Transverse colon (tissue), 4 donors: ENCODE measurements around the gene ZNF79. TPM values are rescaled to one million over a fixed set of nuclear protein-coding genes. Genes with fewer than 3 reads are reported as not detected.

Experiments
- DNase-seq: peaks from one replicate; pipeline ENCODE4 v3.0.0-alpha.2; 2019
- H3K27ac ChIP-seq, 4 donors: fragments of 200-600 bp; sonication (generic); 2 replicates each; pipeline ENCODE4 v1.5.1; 2016 to 2018; ENCODE audit warnings: inconsistent platforms in 4 of 4
- H3K27me3 ChIP-seq: fragments of 200-600 bp; sonication (generic); 2 replicates; pipeline ENCODE4 v1.5.1; 2017; ENCODE audit warnings: inconsistent platforms
- H3K36me3 ChIP-seq, 4 donors: fragments of 200-600 bp; sonication (generic); 2 replicates each; pipeline ENCODE4 v1.5.1; 2017 to 2019; ENCODE audit warnings: inconsistent platforms in 4 of 4
- H3K4me1 ChIP-seq, 4 donors: fragments of 200-600 bp; sonication (generic); 2 replicates each; pipeline ENCODE4 v1.5.1; 2017 to 2020; ENCODE audit warnings: inconsistent platforms in 4 of 4
- H3K4me3 ChIP-seq, 4 donors: fragments of 200-600 bp; sonication (generic); 1 replicate in 1 of 4; 2 replicates in 3 of 4; pipeline versions ENCODE4 v1.5.1 to v1.6.1; 2017 to 2019; ENCODE audit warnings: inconsistent platforms in 4 of 4
- H3K9me3 ChIP-seq, 2 donors: fragments of 200-600 bp; sonication (generic); 2 replicates each; pipeline ENCODE4 v1.5.1; 2017 to 2019; ENCODE audit warnings: inconsistent platforms in 2 of 2
- CTCF ChIP-seq, 5 experiments: fragments of 200-600 bp in 3 of 5; fragments of 450-650 bp in 2 of 5; sonication (generic) in 3 of 5; IDR thresholded peaks; 1 replicate in 2 of 5; 2 replicates in 3 of 5; pipeline ENCODE4 v1.5.1; 2016 to 2017; ENCODE audit warnings: antibody characterized with exemption in 5 of 5, inconsistent platforms in 3 of 5, mild to moderate bottlenecking in 2 of 5, moderate library complexity in 1 of 5
- EP300 ChIP-seq: sonication (generic); formaldehyde crosslinking; IDR thresholded peaks from one replicate; pipeline ENCODE4 v1.6.1; 2017; ENCODE audit warnings: antibody characterized with exemption, low read depth
- POLR2A ChIP-seq: fragments of 450-650 bp; IDR thresholded peaks from one replicate; pipeline ENCODE4 v1.6.1; 2016; ENCODE audit warnings: antibody characterized with exemption, mild to moderate bottlenecking, moderate library complexity
- POLR2AphosphoS5 ChIP-seq, 3 donors: sonication (generic); formaldehyde crosslinking; IDR thresholded peaks; one replicate each; pipeline ENCODE4 v1.6.1; 2016; ENCODE audit warnings: antibody characterized with exemption in 3 of 3
- WGBS, 2 donors: methylation state at CpG; one replicate each; pipeline ENCODE4 v1.1.5; 2018; ENCODE audit warnings: low coverage in 1 of 2; 5-methylcytosine and 5-hydroxymethylcytosine counted together
- in situ Hi-C, 4 donors: fragments of 200-750 bp; cut with MboI; loops; one replicate each; pipeline versions ENCODE4 v1.15.0 to v1.15.1; 2017; ENCODE audit warnings: low sequenced_read_pairs in 3 of 4, low pct_ligation_motif_present in 1 of 4, low pct_unique_long_range_greater_than_20kb in 1 of 4
- intact Hi-C: fragments of 100-400 bp; cut with DNase I; formaldehyde crosslinking; loops from one replicate; pipeline ENCODE4 v1.15.1; 2023; ENCODE audit warnings: low total_unique reads
- total RNA-seq, 4 donors: library from RNA; depleted of rRNA; stranded (reverse); fragments of >200 nt; gene quantifications; one replicate each; pipeline ENCODE4 v1.1.0, GENCODE V29; 2016

ZNF79 gene
- total RNA-seq, 4 donors from 2014 or later = 9.4 to 12.3 (median 11.3) TPM

GRCh38 chr9:127489471-127490115, 65.4 kb downstream of the ZNF79 start:
- intact Hi-C loops = no loop called here
- Histone ChIP-seq H3K36me3 (peaks cover 0 to 16% (median 2%) of the 10 kb centered on the region in 4 donors), H3K27me3 (no peaks in the 10 kb centered on the region)

GRCh38 chr9:127490535-127491230, 66.5 kb downstream of the ZNF79 start:
- H3K4me1 ChIP-seq = peaks cover 0 to 17% (median 14%) of the 10 kb centered on the region in 4 donors
- H3K27ac ChIP-seq = no peak overlapping the region
- H3K27me3 ChIP-seq = no peaks in the 10 kb centered on the region
- intact Hi-C loops (no loop called here), in situ Hi-C loops (no loop called here)
- TF ChIP-seq EP300 (no peak), POLR2AphosphoS5 (IDR thresholded peaks at IDR 0.05) (no peak), CTCF (IDR thresholded peaks at IDR 0.05) (no peak), POLR2A (no peak)
- H3K9me3 ChIP-seq = no peaks in the 10 kb centered on the region
- no peak overlapping the region for H3K4me3 ChIP-seq
- DNase-seq = no peak
- H3K36me3 ChIP-seq = peaks cover 0 to 12% (median under 1%) of the 10 kb centered on the region in 4 donors
- 84 to 87% methylated on average over 6 to 9 of the region's 9 CpGs for WGBS, 2 donors

More at GRCh38 chr9:127489471-127490115, 65.4 kb downstream of the ZNF79 start:
- Histone ChIP-seq H3K4me3 (no peak overlapping the region), H3K9me3 (no peaks in the 10 kb centered on the region), H3K27ac (no peak overlapping the region), H3K4me1 (peaks cover 0 to 7% (median 4%) of the 10 kb centered on the region in 4 donors)
- WGBS, 2 donors = 67 to 85% methylated on average over 1 to 17 of the region's 22 CpGs
- DNase-seq = no peak
- in situ Hi-C loops = no loop called here
- TF ChIP-seq EP300 (no peak), POLR2A (no peak), CTCF (IDR thresholded peaks at IDR 0.05) (no peak), POLR2AphosphoS5 (IDR thresholded peaks at IDR 0.05) (no peak)

GRCh38 chr9:127491516-127491915, 67.3 kb downstream of the ZNF79 start:
- TF ChIP-seq POLR2AphosphoS5 (IDR thresholded peaks at IDR 0.05) (no peak), EP300 (no peak), CTCF (IDR thresholded peaks at IDR 0.05) (no peak), POLR2A (no peak)
- no peak overlapping the region for H3K27ac ChIP-seq
- 77% methylated on average over 10 of the region's 10 CpGs; no CpG with 5 or more reads in 1 of the 2 donors for WGBS, 2 donors
- peaks cover 0 to 21% (median 19%) of the 10 kb centered on the region in 4 donors for H3K4me1 ChIP-seq
- no peaks in the 10 kb centered on the region for H3K9me3 ChIP-seq
- H3K36me3 ChIP-seq = peaks cover 0 to 12% (median 0%) of the 10 kb centered on the region in 4 donors
- no peak for DNase-seq
- intact Hi-C loops (no loop called here), in situ Hi-C loops (no loop called here)
- no peak overlapping the region for H3K4me3 ChIP-seq
- H3K27me3 ChIP-seq = no peaks in the 10 kb centered on the region

- H3K4me3 ChIP-seq = no peak overlapping the region
- intact Hi-C loops (no loop called here), in situ Hi-C loops (no loop called here)
- no peaks in the 10 kb centered on the region for H3K9me3 ChIP-seq
- DNase-seq = no peak
- H3K4me1 ChIP-seq = peaks cover 0 to 21% (median 20%) of the 10 kb centered on the region in 4 donors
- TF ChIP-seq POLR2AphosphoS5 (IDR thresholded peaks at IDR 0.05) (no peak), EP300 (no peak), POLR2A (no peak), CTCF (IDR thresholded peaks at IDR 0.05) (no peak)
- H3K27me3 ChIP-seq = no peaks in the 10 kb centered on the region
- WGBS, 2 donors = 90% methylated on average over 14 of the region's 14 CpGs; no CpG with 5 or more reads in 1 of the 2 donors
- H3K36me3 ChIP-seq = peaks cover 0 to 12% (median 0%) of the 10 kb centered on the region in 4 donors
- no peak overlapping the region for H3K27ac ChIP-seq
Observed at GRCh38 chr9:127492616-127493015, 68.4 kb downstream of the ZNF79 start.
